GM12864 (cell line): ENCODE measurements around the gene PFN1.
A peak's percentile ranks its signal among the peaks of the same experiment; 100 is the strongest.

Experiments used
- DNase-seq: peaks from one replicate; pipeline ENCODE4 v3.0.0-alpha.2; 2011; ENCODE audit warnings: low read depth
- H3K4me3 ChIP-seq: 2 replicates; pipeline ENCODE4 v1.5.1; 2011; ENCODE audit warnings: mild to moderate bottlenecking, low read depth, low read length, control low read depth
- CTCF ChIP-seq: IDR thresholded peaks from 2 replicates; pipeline ENCODE4 v1.5.1; 2011; ENCODE audit warnings: low read depth, mild to moderate bottlenecking, moderate library complexity, low read length, control low read depth, inconsistent platforms; ENCODE audit errors: missing control alignments

Gene PFN1

GRCh38 chr17:4967539-4968485 lies 19.5 kb upstream of the PFN1 start, which contains the start of gene SPAG7:
TSS of gene SPAG7 (minus strand) at chr17:4967817. CDS start at chr17:4967804, 13 bp downstream.
- DNase-seq: peak; percentile 95
- peak within 1 kb of the TSS; percentile 87 for H3K4me3 ChIP-seq
- TF ChIP-seq CTCF: no peak

GRCh38 chr17:4966844-4967538 lies 18.7 kb upstream of the PFN1 start:
- peak overlapping the region; percentile 87 for H3K4me3 ChIP-seq
- no peak for TF ChIP-seq CTCF
- peak; percentile 99 for DNase-seq

- no peak for DNase-seq
- no peak overlapping the region for H3K4me3 ChIP-seq
- no peak for TF ChIP-seq CTCF
These were observed 17.1 kb upstream of the PFN1 start for GRCh38 chr17:4965311-4965986.

- no peak overlapping the region for H3K4me3 ChIP-seq
- no peak for TF ChIP-seq CTCF
- DNase-seq: no peak
These were observed 12.1 kb upstream of the PFN1 start for GRCh38 chr17:4960279-4960922.

- no peak for TF ChIP-seq CTCF
- no peak for DNase-seq
- no peak overlapping the region for H3K4me3 ChIP-seq
These were observed 11.1 kb upstream of the PFN1 start for GRCh38 chr17:4959261-4959965.

GRCh38 chr17:4958102-4958501 lies 9.8 kb upstream of the PFN1 start:
- no peak overlapping the region for H3K4me3 ChIP-seq
- no peak for DNase-seq
- no peak for TF ChIP-seq CTCF
